Mucosa of rectum (tissue), 2 donors: ENCODE measurements around the gene ARL17A.
"Not testable (repeated sequence)": the region's sequence is repeated elsewhere in the genome, so short reads cannot be mapped to it uniquely, and the experiment has no call there.

Source experiments
- H3K27ac ChIP-seq, 2 donors: one replicate each; pipeline ENCODE4 v1.7.0; 2013; ENCODE audit warnings: inconsistent platforms in 2 of 2, low read depth in 2 of 2, low read length in 2 of 2
- H3K27me3 ChIP-seq, 2 donors: one replicate each; pipeline ENCODE4 v1.7.0; 2013; ENCODE audit warnings: low read length in 2 of 2; ENCODE audit not compliant: control insufficient read depth in 2 of 2, insufficient read depth in 2 of 2
- H3K36me3 ChIP-seq, 2 donors: one replicate each; pipeline ENCODE4 v1.7.0; 2013; ENCODE audit warnings: low read length in 2 of 2; ENCODE audit not compliant: control insufficient read depth in 2 of 2, insufficient read depth in 2 of 2
- H3K4me1 ChIP-seq, 2 donors: one replicate each; pipeline ENCODE4 v1.7.0; 2013; ENCODE audit warnings: low read length in 2 of 2, mild to moderate bottlenecking in 1 of 2; ENCODE audit not compliant: control insufficient read depth in 2 of 2, insufficient read depth in 2 of 2
- H3K4me3 ChIP-seq, 2 donors: one replicate each; pipeline ENCODE4 v1.7.0; 2013; ENCODE audit warnings: low read length in 2 of 2
- H3K9ac ChIP-seq, 2 donors: one replicate each; pipeline ENCODE4 v1.7.0; 2013; ENCODE audit warnings: low read length in 2 of 2, low read depth in 1 of 2, mild to moderate bottlenecking in 1 of 2
- H3K9me3 ChIP-seq, 2 donors: one replicate each; pipeline ENCODE4 v1.7.0; 2013; ENCODE audit warnings: low read length in 2 of 2; ENCODE audit not compliant: control insufficient read depth in 2 of 2
- donor health status: healthy.
- donor health status: Normal muscosa, but diverticular disease.

Gene ARL17A

DNA sequence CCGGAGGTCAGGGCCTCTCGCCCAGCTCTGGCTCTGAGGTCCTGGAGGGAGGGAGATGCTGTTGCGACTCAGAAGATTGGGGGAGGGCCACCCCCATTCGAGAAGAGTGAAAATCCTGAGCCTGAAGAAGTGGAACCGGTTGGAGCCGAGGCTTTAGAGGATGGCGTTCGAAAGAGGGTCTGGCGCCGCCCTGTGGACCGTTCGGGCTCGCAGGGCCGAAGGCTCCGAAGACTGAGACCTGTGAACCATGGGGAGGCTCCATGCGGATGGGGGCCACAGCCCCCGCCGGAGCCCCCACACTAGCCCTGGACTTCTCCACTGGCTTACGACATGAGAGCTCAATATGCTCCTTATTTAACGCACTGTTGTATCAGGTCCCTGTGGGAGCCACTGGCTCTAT is 20.3 kb downstream of the ARL17A start:
- H3K4me3 ChIP-seq, H3K4me1 ChIP-seq, H3K9ac ChIP-seq, H3K27ac ChIP-seq, H3K9me3 ChIP-seq, H3K27me3 ChIP-seq, H3K36me3 ChIP-seq: not testable (repeated sequence)

DNA sequence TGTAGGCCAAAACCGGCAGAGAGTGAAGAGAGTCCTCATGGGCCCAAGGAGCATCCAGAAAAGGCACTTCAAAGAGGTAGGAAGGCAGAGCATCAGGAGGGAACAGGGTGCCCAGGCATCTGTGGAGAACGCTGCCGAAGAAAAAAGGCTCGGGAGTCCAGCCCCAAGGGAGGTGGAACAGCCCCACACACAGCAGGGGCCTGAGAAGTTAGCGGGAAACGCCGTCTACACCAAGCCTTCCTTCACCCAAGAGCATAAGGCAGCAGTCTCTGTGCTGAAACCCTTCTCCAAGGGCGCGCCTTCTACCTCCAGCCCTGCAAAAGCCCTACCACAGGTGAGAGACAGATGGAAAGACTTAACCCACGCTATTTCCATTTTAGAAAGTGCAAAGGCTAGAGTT is 30.9 kb downstream of the ARL17A start:
- not testable (repeated sequence) for H3K4me1 ChIP-seq, H3K27me3 ChIP-seq, H3K4me3 ChIP-seq, H3K9me3 ChIP-seq, H3K36me3 ChIP-seq, H3K9ac ChIP-seq, H3K27ac ChIP-seq

DNA sequence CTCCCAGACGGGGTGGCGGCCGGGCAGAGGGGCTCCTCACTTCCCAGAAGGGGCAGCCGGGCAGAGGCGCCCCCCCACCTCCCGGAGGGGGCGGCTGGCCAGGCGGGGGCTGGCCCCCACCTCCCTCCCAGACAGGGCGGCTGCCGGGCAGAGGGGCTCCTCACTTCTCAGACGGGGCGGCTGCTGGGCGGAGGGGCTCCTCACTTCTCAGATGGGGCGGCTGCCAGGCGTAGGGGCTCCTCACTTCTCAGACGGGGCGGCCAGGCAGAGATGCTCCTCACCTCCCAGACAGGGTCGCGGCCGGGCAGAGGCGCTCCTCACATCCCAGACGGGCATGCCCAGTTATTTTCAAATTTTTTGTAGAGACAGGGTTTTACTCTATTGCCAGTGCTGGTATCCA is 44.8 kb downstream of the ARL17A start:
- H3K9ac ChIP-seq, H3K27me3 ChIP-seq, H3K4me3 ChIP-seq, H3K4me1 ChIP-seq, H3K9me3 ChIP-seq, H3K36me3 ChIP-seq, H3K27ac ChIP-seq: not testable (repeated sequence)

DNA sequence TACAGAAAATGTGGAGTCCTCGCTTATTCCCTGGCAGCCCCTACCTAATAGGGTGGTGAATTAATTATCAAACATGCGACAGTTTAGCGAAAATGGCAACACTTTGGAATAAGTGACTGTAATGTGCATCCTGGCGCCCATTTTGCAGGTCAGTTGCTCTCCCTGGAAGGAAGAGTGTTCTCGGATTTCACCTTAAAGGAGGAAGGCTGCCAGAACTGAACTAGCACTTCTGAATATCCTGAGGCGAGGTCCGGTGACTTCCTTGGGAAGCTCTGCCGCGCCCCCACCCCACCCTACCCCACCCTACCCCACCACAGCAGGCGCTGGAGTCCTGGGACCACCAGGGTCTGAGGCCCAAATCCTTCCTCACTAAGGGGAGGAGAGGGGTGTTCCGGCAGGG is 67.3 kb downstream of the ARL17A start, which contains the start of gene LRRC37A2:
LRRC37A2 (plus strand) TSS at position 301 of the 400 bp plus-strand sequence. CDS start 245 bp downstream, outside the sequence.
- H3K27ac ChIP-seq, H3K36me3 ChIP-seq, H3K4me1 ChIP-seq, H3K27me3 ChIP-seq, H3K4me3 ChIP-seq, H3K9me3 ChIP-seq, H3K9ac ChIP-seq: not testable (repeated sequence)

DNA sequence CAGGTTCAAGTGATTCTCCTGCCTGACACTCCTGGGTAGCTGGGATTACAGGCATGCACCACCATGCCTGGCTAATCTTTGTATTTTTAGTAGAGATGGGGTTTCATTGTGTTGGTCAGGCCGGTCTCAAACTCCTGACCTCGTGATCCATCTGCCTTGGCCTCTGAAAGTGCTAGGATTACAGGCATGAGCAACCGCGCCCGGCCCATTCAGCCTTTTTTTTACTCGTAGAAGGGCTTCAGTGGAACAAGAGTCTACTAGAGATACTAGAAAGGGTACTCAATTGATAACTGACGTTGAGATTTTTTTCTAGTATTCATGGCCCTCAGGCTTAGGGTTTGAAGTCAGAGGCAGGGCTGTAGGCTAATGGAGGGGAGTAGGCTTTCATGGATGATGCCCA is 73.6 kb downstream of the ARL17A start:
- not testable (repeated sequence) for H3K27ac ChIP-seq, H3K36me3 ChIP-seq, H3K9me3 ChIP-seq, H3K9ac ChIP-seq, H3K4me3 ChIP-seq, H3K27me3 ChIP-seq, H3K4me1 ChIP-seq

DNA sequence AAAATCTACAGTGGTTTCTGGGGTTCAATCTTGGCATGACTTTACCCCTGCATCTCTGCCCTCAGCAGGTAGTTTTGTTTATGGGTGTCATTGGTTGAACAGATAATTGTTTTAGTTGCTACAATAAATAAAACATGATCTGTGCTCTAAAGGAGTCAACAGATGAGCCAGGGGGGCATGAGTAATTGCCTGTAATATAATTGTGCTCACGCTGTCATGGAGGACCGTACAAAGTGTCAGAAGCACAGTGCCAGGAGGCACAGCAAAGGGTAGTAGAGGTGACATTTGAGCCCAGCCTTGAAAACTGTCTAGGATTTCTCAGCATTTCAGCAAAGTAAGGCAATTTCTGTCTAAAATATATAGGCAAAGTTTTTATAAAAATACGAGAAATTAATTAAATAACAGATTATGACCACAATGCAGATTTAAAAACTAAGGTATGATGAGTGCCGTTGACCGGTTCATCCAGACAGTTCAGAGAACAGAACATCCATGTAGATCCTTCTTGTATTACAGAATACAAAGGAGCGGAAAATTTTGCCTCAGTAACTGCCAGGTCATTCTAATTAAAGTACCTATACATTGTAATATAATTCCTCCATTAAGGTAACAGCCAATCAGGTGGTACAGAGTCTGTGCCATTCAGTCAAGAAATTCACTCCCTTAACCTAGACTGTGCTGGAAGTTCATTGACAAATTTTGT is 79.9 kb downstream of the ARL17A start:
- H3K27me3 ChIP-seq, H3K9ac ChIP-seq, H3K4me1 ChIP-seq, H3K4me3 ChIP-seq, H3K9me3 ChIP-seq, H3K36me3 ChIP-seq, H3K27ac ChIP-seq: not testable (repeated sequence)

DNA sequence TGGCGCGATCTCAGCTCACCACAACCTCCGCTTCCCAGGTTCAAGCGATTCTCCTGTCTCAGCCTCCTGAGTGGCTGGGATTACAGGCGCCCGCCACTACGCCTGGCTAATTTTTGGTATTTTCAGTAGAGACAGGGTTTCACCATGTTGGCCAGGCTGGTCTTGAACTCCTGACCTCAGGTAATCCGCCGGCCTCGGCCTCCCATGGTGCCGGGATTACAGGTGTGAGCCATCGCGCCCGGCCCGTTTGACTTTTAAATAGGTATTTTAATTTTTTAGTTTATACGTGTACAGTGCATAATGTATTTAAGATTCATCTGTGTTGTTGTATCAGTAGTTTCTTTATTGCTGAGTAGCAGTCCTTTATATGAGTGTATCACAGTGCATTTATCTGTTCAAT is 87.5 kb downstream of the ARL17A start:
- not testable (repeated sequence) for H3K9ac ChIP-seq, H3K4me1 ChIP-seq, H3K27ac ChIP-seq, H3K9me3 ChIP-seq, H3K4me3 ChIP-seq, H3K36me3 ChIP-seq, H3K27me3 ChIP-seq

DNA sequence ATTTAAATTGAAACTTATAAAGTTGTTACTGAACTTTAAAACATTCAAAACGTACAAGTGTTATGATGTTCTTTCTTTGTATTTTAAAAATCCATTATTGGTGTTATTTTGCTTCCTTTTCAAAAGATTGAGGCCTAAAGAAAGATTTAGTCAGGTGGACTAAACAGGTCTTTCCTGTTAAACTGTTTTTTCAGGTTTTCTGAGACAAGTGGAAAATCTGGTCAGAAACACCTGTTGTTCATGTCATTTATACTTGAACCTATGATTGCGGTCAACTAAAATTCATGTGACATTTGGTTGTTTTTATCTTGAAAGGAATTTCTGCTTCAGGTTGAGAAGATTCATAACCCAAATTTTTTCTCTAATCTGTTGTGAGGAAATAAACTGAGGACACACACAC is 98.2 kb downstream of the ARL17A start:
- H3K9me3 ChIP-seq, H3K9ac ChIP-seq, H3K4me1 ChIP-seq, H3K36me3 ChIP-seq, H3K4me3 ChIP-seq, H3K27me3 ChIP-seq, H3K27ac ChIP-seq: not testable (repeated sequence)

DNA sequence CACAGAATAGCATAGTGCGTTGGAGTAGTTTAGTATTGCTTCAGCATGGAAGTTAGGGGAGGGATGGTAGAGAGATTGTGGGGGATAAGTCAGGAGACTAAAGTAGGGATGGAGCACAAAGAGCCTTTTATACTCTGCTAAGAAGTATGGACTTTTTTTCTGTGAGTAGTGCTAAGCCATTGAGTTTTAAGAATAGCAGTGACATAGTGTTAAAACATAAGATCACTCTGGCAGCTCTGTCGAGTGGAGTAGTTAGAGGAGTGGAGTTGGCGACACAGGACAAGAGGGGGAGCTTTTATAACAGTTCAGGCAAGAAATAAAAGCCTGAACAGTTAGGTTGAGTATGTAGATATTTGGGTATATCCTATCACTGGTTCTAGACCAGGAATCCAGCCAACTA is 100.7 kb downstream of the ARL17A start:
- H3K27ac ChIP-seq, H3K9ac ChIP-seq, H3K36me3 ChIP-seq, H3K4me1 ChIP-seq, H3K4me3 ChIP-seq, H3K27me3 ChIP-seq, H3K9me3 ChIP-seq: not testable (repeated sequence)

DNA sequence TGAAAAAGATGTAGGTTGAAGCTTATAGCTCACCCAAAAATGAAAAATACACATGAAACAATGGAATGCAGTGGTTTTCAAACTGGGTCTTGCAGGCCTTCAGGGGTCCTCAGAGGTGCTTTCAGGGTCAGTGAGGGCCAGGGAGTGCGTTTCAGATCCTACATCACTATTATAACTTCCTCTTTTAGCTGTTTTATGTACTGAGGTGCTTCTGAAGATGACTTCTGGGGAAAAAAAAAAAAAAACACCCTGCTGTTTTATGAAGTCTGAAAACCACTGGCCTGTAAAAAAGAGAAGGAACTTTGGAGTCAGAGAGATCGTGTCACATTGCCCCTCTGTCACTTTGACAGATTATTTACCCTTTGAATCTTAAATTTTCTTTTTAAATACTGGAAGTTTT is 103.9 kb downstream of the ARL17A start:
- H3K36me3 ChIP-seq, H3K27ac ChIP-seq, H3K4me1 ChIP-seq, H3K27me3 ChIP-seq, H3K4me3 ChIP-seq, H3K9me3 ChIP-seq, H3K9ac ChIP-seq: not testable (repeated sequence)

DNA sequence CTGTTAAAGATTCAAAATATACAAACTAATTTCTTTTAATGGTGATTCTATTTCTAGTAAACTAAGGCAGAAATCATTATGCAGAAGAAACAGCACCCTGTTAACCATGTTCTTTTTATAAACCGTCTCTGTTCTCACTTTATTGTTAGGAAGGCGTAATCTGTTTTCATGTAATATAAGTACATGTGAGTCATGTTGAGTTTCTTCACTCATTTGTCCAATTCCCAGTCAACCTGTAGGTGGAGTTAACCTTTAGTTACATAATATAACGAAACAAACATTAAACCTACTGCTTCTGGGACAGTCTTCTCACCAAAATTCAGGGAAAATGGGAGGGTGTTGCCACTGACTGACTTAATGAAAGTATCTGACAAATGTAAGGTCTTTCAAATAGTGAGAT is 105.0 kb downstream of the ARL17A start:
- H3K4me3 ChIP-seq, H3K27me3 ChIP-seq, H3K36me3 ChIP-seq, H3K9ac ChIP-seq, H3K9me3 ChIP-seq, H3K27ac ChIP-seq, H3K4me1 ChIP-seq: not testable (repeated sequence)
